Panc1 (cell line): ENCODE measurements around the gene URGCP.

Experiments
- CTCF ChIP-seq: fragments of 450-650 bp; IDR thresholded peaks from 2 replicates; pipeline ENCODE4 v1.5.1; 2017; ENCODE audit warnings: mild to moderate bottlenecking
- POLR2AphosphoS5 ChIP-seq: IDR thresholded peaks from 2 replicates; pipeline ENCODE4 v1.6.1; 2012; ENCODE audit warnings: mild to moderate bottlenecking, low read depth, low read length, moderate library complexity
- REST ChIP-seq, 2 experiments: IDR thresholded peaks; 2 replicates each; pipeline ENCODE4 v1.6.1; 2011 to 2012; ENCODE audit warnings: low read depth in 2 of 2, control low read depth in 1 of 2, low read length in 1 of 2, mild to moderate bottlenecking in 1 of 2, moderate library complexity in 1 of 2; ENCODE audit not compliant: insufficient read depth in 1 of 2
- SIN3A ChIP-seq: IDR thresholded peaks from 2 replicates; pipeline ENCODE4 v1.6.1; 2012; ENCODE audit warnings: low read depth, mild to moderate bottlenecking, low read length, moderate library complexity, borderline replicate concordance; ENCODE audit not compliant: insufficient read depth

GRCh38 chr7:43856996-43857395, 49.4 kb downstream of the URGCP start:
- no peak for TF ChIP-seq CTCF
- no peak for TF ChIP-seq REST (IDR thresholded peaks at IDR 0.05; ENCODE audit: insufficient read depth in 1 of 2, low read depth in 2 of 2, low read length in 1 of 2)
- no peak for TF ChIP-seq SIN3A
- TF ChIP-seq POLR2AphosphoS5 = no peak
